Measurements from ENCODE around the gene DNMBP. TPM values are rescaled to one million over a fixed set of nuclear protein-coding genes. Genes with fewer than 3 reads are reported as not detected.

The DNMBP gene
- total RNA-seq, 2 experiments from 2014 or later = 2.2 to 2.3 TPM

GRCh38 chr10:99855479-99856071, 154.2 kb downstream of the DNMBP start:
- H3K4me3 ChIP-seq (ENCODE audit: low read length) = no peak overlapping the region
- Mint-ChIP-seq H3K36me3 (ENCODE audit: low read depth) (peaks cover 9% of the 10 kb centered on the region), H3K4me1 (ENCODE audit: low read depth) (no peaks in the 10 kb centered on the region), H3K9me3 (no peaks in the 10 kb centered on the region), H3K4me3 (no peak overlapping the region), H3K27ac (no peak overlapping the region), H3K27me3 (peaks cover 13% of the 10 kb centered on the region)
- H3K9me3 ChIP-seq (ENCODE audit: control insufficient read depth in 1 of 2, insufficient read depth in 1 of 2, low read length in 2 of 2) = no peaks in the 10 kb centered on the region
- H3K27ac ChIP-seq (ENCODE audit: low read depth in 1 of 2, low read length in 2 of 2) = no peak overlapping the region
- H3K27me3 ChIP-seq (ENCODE audit: control insufficient read depth in 1 of 2, insufficient read depth in 2 of 2, low read length in 2 of 2) = no peaks in the 10 kb centered on the region
- TF ChIP-seq CTCF (IDR thresholded peaks at IDR 0.05) = no peak
- DNase-seq (no peak), ATAC-seq (ENCODE audit: poor library complexity) (no peak)
- CTCF ChIA-PET = interaction anchor here (2.2 to 2.8 kb wide), 2 partner anchors 10 to 190 kb away, joined by 6 to 8 read pairs; no protein-coding TSS in a partner anchor
- POLR2A ChIA-PET = no interaction called here
- no peaks in the 10 kb centered on the region for H3K36me3 ChIP-seq (ENCODE audit: insufficient read depth, low read length)
- no peaks in the 10 kb centered on the region for H3K4me1 ChIP-seq (ENCODE audit: insufficient read depth, low read length)
- intact Hi-C loops (cut with DNase I, micrococcal nuclease) = no loop called here

GRCh38 chr10:99854860-99855259, 154.9 kb downstream of the DNMBP start:
- Mint-ChIP-seq H3K27me3 (peaks cover 13% of the 10 kb centered on the region), H3K4me3 (no peak overlapping the region), H3K4me1 (ENCODE audit: low read depth) (no peaks in the 10 kb centered on the region), H3K36me3 (ENCODE audit: low read depth) (peaks cover 9% of the 10 kb centered on the region), H3K9me3 (no peaks in the 10 kb centered on the region), H3K27ac (no peak overlapping the region)
- Histone ChIP-seq H3K27ac (ENCODE audit: low read depth in 1 of 2, low read length in 2 of 2) (no peak overlapping the region), H3K9me3 (ENCODE audit: control insufficient read depth in 1 of 2, insufficient read depth in 1 of 2, low read length in 2 of 2) (no peaks in the 10 kb centered on the region), H3K4me1 (ENCODE audit: insufficient read depth, low read length) (no peaks in the 10 kb centered on the region), H3K4me3 (ENCODE audit: low read length) (no peak overlapping the region), H3K36me3 (ENCODE audit: insufficient read depth, low read length) (no peaks in the 10 kb centered on the region), H3K27me3 (ENCODE audit: control insufficient read depth in 1 of 2, insufficient read depth in 2 of 2, low read length in 2 of 2) (no peaks in the 10 kb centered on the region)
- ATAC-seq (ENCODE audit: poor library complexity) (no peak), DNase-seq (no peak)
- CTCF ChIA-PET = interaction anchor here (2.2 to 2.8 kb wide), 2 partner anchors 9 to 191 kb away, joined by 6 to 8 read pairs; no protein-coding TSS in a partner anchor
- POLR2A ChIA-PET = no interaction called here
- no peak for TF ChIP-seq CTCF (IDR thresholded peaks at IDR 0.05)
- intact Hi-C loops (cut with DNase I, micrococcal nuclease) = no loop called here

GRCh38 chr10:99853655-99854054, 156.1 kb downstream of the DNMBP start:
- ChIA-PET CTCF (no interaction called here), POLR2A (no interaction called here)
- no peak overlapping the region for H3K27ac ChIP-seq (ENCODE audit: low read depth in 1 of 2, low read length in 2 of 2)
- intact Hi-C loops (cut with DNase I, micrococcal nuclease) = no loop called here
- Mint-ChIP-seq H3K9me3 (no peaks in the 10 kb centered on the region), H3K27me3 (peaks cover 6% of the 10 kb centered on the region), H3K27ac (no peak overlapping the region), H3K36me3 (ENCODE audit: low read depth) (peaks cover 9% of the 10 kb centered on the region), H3K4me1 (ENCODE audit: low read depth) (no peaks in the 10 kb centered on the region), H3K4me3 (no peak overlapping the region)
- no peak overlapping the region for H3K4me3 ChIP-seq (ENCODE audit: low read length)
- H3K4me1 ChIP-seq (ENCODE audit: insufficient read depth, low read length) = no peaks in the 10 kb centered on the region
- H3K9me3 ChIP-seq (ENCODE audit: control insufficient read depth in 1 of 2, insufficient read depth in 1 of 2, low read length in 2 of 2) = no peaks in the 10 kb centered on the region
- H3K27me3 ChIP-seq (ENCODE audit: control insufficient read depth in 1 of 2, insufficient read depth in 2 of 2, low read length in 2 of 2) = no peaks in the 10 kb centered on the region
- DNase-seq (no peak), ATAC-seq (ENCODE audit: poor library complexity) (no peak)
- TF ChIP-seq CTCF (IDR thresholded peaks at IDR 0.05) = no peak
- no peaks in the 10 kb centered on the region for H3K36me3 ChIP-seq (ENCODE audit: insufficient read depth, low read length)
